H54 (cell line): ENCODE results near the gene FBXL5.

Experiments
- DNase-seq: peaks from one replicate; pipeline ENCODE4 v3.0.0; 2011; ENCODE audit warnings: low spot score, mixed read lengths; ENCODE audit not compliant: insufficient read length
- FAIRE-seq: peaks from 3 replicates; lab custom pipeline; 2011; peaks lifted over from hg19 to GRCh38; lab: Jason Lieb, UNC
- POLR2A ChIP-seq: IDR thresholded peaks from 2 replicates; pipeline ENCODE4 v1.6.1; 2011; ENCODE audit warnings: low read depth, mild to moderate bottlenecking, low read length

Gene FBXL5

GRCh38 chr4:15585331-15585730 lies 69.8 kb downstream of the FBXL5 start:
- no peak for DNase-seq
- TF ChIP-seq POLR2A, result no peak
- no peak for FAIRE-seq

- TF ChIP-seq POLR2A, result no peak
- DNase-seq, result no peak
Observed at GRCh38 chr4:15584785-15585184, 70.4 kb downstream of the FBXL5 start.

GRCh38 chr4:15577508-15577907 lies 77.6 kb downstream of the FBXL5 start:
- no peak for DNase-seq
- no peak for FAIRE-seq
- TF ChIP-seq POLR2A, result no peak

More at GRCh38 chr4:15584785-15585184, 70.4 kb downstream of the FBXL5 start:
- FAIRE-seq, result no peak

- FAIRE-seq (no peak), DNase-seq (no peak)
- no peak for TF ChIP-seq POLR2A
Observed at GRCh38 chr4:15575966-15576365, 79.2 kb downstream of the FBXL5 start.

- FAIRE-seq (no peak), DNase-seq (no peak)
- no peak for TF ChIP-seq POLR2A
Observed at GRCh38 chr4:15569746-15570145, 85.4 kb downstream of the FBXL5 start.

GRCh38 chr4:15568821-15569220 lies 86.3 kb downstream of the FBXL5 start:
- FAIRE-seq, result no peak
- DNase-seq, result no peak
- TF ChIP-seq POLR2A, result no peak

GRCh38 chr4:15563871-15564270 lies 91.3 kb downstream of the FBXL5 start:
- FAIRE-seq, result no peak
- no peak for DNase-seq
- TF ChIP-seq POLR2A, result no peak

- FAIRE-seq (no peak), DNase-seq (no peak)
- TF ChIP-seq POLR2A, result no peak
Observed at GRCh38 chr4:15562623-15563022, 92.5 kb downstream of the FBXL5 start.

GRCh38 chr4:15562114-15562513 lies 93.0 kb downstream of the FBXL5 start:
- FAIRE-seq (no peak), DNase-seq (no peak)
- no peak for TF ChIP-seq POLR2A

- DNase-seq (no peak), FAIRE-seq (no peak)
- TF ChIP-seq POLR2A, result no peak
Observed at GRCh38 chr4:15558561-15558960, 96.6 kb downstream of the FBXL5 start.

GRCh38 chr4:15557786-15558550 lies 97.2 kb downstream of the FBXL5 start:
- DNase-seq (no peak), FAIRE-seq (no peak)
- no peak for TF ChIP-seq POLR2A

- no peak for TF ChIP-seq POLR2A
- no peak for FAIRE-seq
- no peak for DNase-seq
Observed at GRCh38 chr4:15556511-15557092, 98.6 kb downstream of the FBXL5 start.
